PC-3 (cell line): Measurements from ENCODE around the gene KCNIP4.

ENCODE experiments used
- EZH2 ChIP-seq: fragments of 300-600 bp; sonication (generic); IDR thresholded peaks from one replicate; pipeline ENCODE4 v1.6.1; 2017; ENCODE audit warnings: antibody characterized with exemption, mild to moderate bottlenecking, low read length; ENCODE audit not compliant: unreplicated experiment
- EZH2phosphoT487 ChIP-seq: fragments of 300-600 bp; sonication (generic); IDR thresholded peaks from 2 replicates; pipeline ENCODE4 v1.6.1; 2018; ENCODE audit warnings: mild to moderate bottlenecking, antibody characterized with exemption, low read length, borderline replicate concordance
- TF ChIP-seq, protein P1 (sequence below): fragments of 300-600 bp; sonication (generic); conservative IDR thresholded peaks from 2 replicates; pipeline ENCODE4 v1.5.1; 2017; ENCODE audit warnings: antibody characterized with exemption, low read depth, mild to moderate bottlenecking, low read length

DNA sequence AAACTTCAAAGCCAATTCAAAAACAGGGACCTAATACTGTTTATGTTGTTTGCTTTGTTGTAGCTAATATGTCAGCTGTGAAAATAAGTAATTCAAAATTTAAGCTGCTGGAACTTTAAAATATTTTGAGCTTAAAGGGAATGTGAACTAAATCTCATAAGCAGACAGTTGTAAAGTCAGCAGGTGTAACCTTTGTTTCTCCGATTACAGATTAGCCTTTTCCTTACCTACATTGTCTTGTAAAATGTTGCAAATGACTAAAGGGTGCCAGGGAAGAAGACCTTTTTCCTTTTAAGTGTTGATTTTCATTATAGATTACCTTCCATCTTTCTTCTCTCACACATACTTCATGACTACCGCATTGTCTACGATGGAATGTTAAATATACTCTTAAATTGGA lies 405.1 kb downstream of the KCNIP4 start:
- TF ChIP-seq, protein P1, sequence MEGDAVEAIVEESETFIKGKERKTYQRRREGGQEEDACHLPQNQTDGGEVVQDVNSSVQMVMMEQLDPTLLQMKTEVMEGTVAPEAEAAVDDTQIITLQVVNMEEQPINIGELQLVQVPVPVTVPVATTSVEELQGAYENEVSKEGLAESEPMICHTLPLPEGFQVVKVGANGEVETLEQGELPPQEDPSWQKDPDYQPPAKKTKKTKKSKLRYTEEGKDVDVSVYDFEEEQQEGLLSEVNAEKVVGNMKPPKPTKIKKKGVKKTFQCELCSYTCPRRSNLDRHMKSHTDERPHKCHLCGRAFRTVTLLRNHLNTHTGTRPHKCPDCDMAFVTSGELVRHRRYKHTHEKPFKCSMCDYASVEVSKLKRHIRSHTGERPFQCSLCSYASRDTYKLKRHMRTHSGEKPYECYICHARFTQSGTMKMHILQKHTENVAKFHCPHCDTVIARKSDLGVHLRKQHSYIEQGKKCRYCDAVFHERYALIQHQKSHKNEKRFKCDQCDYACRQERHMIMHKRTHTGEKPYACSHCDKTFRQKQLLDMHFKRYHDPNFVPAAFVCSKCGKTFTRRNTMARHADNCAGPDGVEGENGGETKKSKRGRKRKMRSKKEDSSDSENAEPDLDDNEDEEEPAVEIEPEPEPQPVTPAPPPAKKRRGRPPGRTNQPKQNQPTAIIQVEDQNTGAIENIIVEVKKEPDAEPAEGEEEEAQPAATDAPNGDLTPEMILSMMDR: no peak
- no peak for TF ChIP-seq EZH2
- no peak for TF ChIP-seq EZH2phosphoT487
